GM21423 (cell line): Measurements from ENCODE around the gene CDK3.
"Not testable (repeated sequence)": the region's sequence is repeated elsewhere in the genome, so short reads cannot be mapped to it uniquely, and the experiment has no call there.

ENCODE experiments used
- ATAC-seq: cut with Tn5 transposase; IDR thresholded peaks from one replicate; pipeline ENCODE4 v1.9.1; 2021; ENCODE audit warnings: mild to moderate bottlenecking, moderate library complexity; ENCODE audit not compliant: unreplicated experiment

The CDK3 gene

GRCh38 chr17:76036497-76037261 is 36.0 kb downstream of the CDK3 start:
- no peak for ATAC-seq

- no peak for ATAC-seq
These were observed 37.4 kb downstream of the CDK3 start for GRCh38 chr17:76038050-76038449.

GRCh38 chr17:76039121-76039520 is 38.5 kb downstream of the CDK3 start:
- ATAC-seq, result no peak

- ATAC-seq, result no peak
These were observed 39.7 kb downstream of the CDK3 start for GRCh38 chr17:76040376-76040775.

GRCh38 chr17:76042868-76043267 is 42.2 kb downstream of the CDK3 start:
- not testable (repeated sequence) for ATAC-seq

- ATAC-seq, result not testable (repeated sequence)
These were observed 43.9 kb downstream of the CDK3 start for GRCh38 chr17:76044475-76045007.

GRCh38 chr17:76046064-76046463 is 45.4 kb downstream of the CDK3 start:
- no peak for ATAC-seq

- ATAC-seq, result no peak
These were observed 47.5 kb downstream of the CDK3 start for GRCh38 chr17:76048025-76048605.

GRCh38 chr17:76048711-76049110 is 48.1 kb downstream of the CDK3 start:
- ATAC-seq, result no peak

- no peak for ATAC-seq
These were observed 48.6 kb downstream of the CDK3 start for GRCh38 chr17:76049239-76049638.

GRCh38 chr17:76049836-76050537 is 49.3 kb downstream of the CDK3 start:
- ATAC-seq, result no peak

GRCh38 chr17:76050538-76051467 is 50.1 kb downstream of the CDK3 start:
- ATAC-seq, result no peak

GRCh38 chr17:76051561-76051960 is 50.9 kb downstream of the CDK3 start:
- ATAC-seq, result no peak

GRCh38 chr17:76053246-76054111 is 52.8 kb downstream of the CDK3 start:
- ATAC-seq, result no peak

- no peak for ATAC-seq
These were observed 53.4 kb downstream of the CDK3 start for GRCh38 chr17:76054112-76054476.
